ENCODE results near the gene CXADR. TPM values are rescaled to one million over a fixed set of nuclear protein-coding genes. Genes with fewer than 3 reads are reported as not detected.

The CXADR gene
- total RNA-seq, 1 experiment from 2014 or later, result 152 TPM

DNA sequence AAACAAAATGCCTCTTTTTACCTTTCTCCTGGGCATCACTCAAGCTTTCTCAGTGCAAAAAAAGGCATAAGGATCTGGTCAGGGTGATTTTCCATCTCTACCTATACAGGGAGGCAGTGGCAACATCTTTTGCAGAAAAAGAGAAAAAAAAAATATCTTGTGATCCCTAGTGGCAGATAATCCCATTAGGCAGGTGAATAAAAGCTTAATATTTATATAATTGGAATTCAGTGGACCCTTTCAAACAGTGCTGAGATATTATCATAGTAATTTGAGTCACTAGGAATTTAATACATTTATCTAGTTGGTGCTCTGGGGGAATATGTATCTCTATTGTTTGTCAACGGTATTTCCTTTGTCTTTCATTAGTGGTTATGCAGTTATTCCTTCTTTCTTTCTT lies 29.9 kb upstream of the CXADR start:
- Histone ChIP-seq H2BK5ac (ENCODE audit: insufficient read length, low read length) (no peak overlapping the region), H4K5ac (ENCODE audit: insufficient read length, low read depth, low read length) (no peak overlapping the region), H2BK15ac (ENCODE audit: low read depth, low read length) (no peak overlapping the region), H2AK5ac (ENCODE audit: insufficient read length, low read length) (no peak overlapping the region), H2BK20ac (ENCODE audit: low read depth, low read length, poor library complexity, severe bottlenecking) (no peak overlapping the region), H3K14ac (ENCODE audit: insufficient read depth, low read length) (no peak overlapping the region), H3K4ac (ENCODE audit: low read depth, low read length) (no peak overlapping the region), H4K20me1 (ENCODE audit: control insufficient read depth, insufficient read depth, insufficient read length) (no peaks in the 10 kb centered on the region), H4K91ac (ENCODE audit: insufficient read length, low read depth, low read length) (no peak overlapping the region), H2BK12ac (ENCODE audit: insufficient read length, low read depth, low read length) (no peak overlapping the region), H3K27me3 (ENCODE audit: insufficient read depth, low read length) (no peaks in the 10 kb centered on the region), H3K27ac (ENCODE audit: insufficient read length, low read depth, low read length) (no peak overlapping the region), H3K4me2 (ENCODE audit: insufficient read depth, insufficient read length, low read length) (no peak overlapping the region), H3K23me2 (ENCODE audit: insufficient read length, low read depth, low read length, poor library complexity, severe bottlenecking) (no peaks in the 10 kb centered on the region), H3K9me3 (ENCODE audit: control insufficient read depth, low read depth, low read length) (no peaks in the 10 kb centered on the region), H3K56ac (ENCODE audit: insufficient read length, low read depth, low read length) (no peak overlapping the region), H3K79me2 (ENCODE audit: insufficient read depth, low read length) (no peaks in the 10 kb centered on the region), H3K9ac (ENCODE audit: extremely low read depth, insufficient read length, low read length) (no peak overlapping the region), H2BK120ac (ENCODE audit: low read depth, low read length, poor library complexity, severe bottlenecking) (no peak overlapping the region), H3K79me1 (ENCODE audit: insufficient read depth, low read depth, low read length, poor library complexity, severe bottlenecking) (no peaks in the 10 kb centered on the region), H3T11ph (ENCODE audit: low read length) (no peak overlapping the region), H3K4me1 (ENCODE audit: insufficient read depth, low read length) (no peaks in the 10 kb centered on the region), H2AFZ (ENCODE audit: low read length) (no peak overlapping the region), H3K23ac (ENCODE audit: insufficient read length, low read depth, low read length) (no peak overlapping the region), H4K8ac (replicated peaks; ENCODE audit: insufficient read length, low read depth, low read length) (no peak overlapping the region), H3K18ac (ENCODE audit: insufficient read length, low read depth, low read length) (no peak overlapping the region)
- Mint-ChIP-seq H3K36me3 (ENCODE audit: insufficient read depth in 1 of 3, low read depth in 3 of 3) (no peaks in the 10 kb centered on the region; a peak in 1 of 7 replicates), H3K27ac (0 out of 7 replicates have a peak overlapping the region, but pooled peaks of 2 of the 3 experiments have one; percentile 21 to 67), H3K4me1 (no peaks in the 10 kb centered on the region), H3K4me3 (no peak overlapping the region), H3K27me3 (ENCODE audit: low read depth) (no peaks in the 10 kb centered on the region), H3K9me3 (no peaks in the 10 kb centered on the region; a peak in 2 of 5 replicates)
- no CpG with 5 or more reads among the region's 1 CpG for WGBS (ENCODE audit: extremely low coverage, insufficient read length, low lambda C conversion rate)
- no peak for DNase-seq
- TF ChIP-seq, protein P1, sequence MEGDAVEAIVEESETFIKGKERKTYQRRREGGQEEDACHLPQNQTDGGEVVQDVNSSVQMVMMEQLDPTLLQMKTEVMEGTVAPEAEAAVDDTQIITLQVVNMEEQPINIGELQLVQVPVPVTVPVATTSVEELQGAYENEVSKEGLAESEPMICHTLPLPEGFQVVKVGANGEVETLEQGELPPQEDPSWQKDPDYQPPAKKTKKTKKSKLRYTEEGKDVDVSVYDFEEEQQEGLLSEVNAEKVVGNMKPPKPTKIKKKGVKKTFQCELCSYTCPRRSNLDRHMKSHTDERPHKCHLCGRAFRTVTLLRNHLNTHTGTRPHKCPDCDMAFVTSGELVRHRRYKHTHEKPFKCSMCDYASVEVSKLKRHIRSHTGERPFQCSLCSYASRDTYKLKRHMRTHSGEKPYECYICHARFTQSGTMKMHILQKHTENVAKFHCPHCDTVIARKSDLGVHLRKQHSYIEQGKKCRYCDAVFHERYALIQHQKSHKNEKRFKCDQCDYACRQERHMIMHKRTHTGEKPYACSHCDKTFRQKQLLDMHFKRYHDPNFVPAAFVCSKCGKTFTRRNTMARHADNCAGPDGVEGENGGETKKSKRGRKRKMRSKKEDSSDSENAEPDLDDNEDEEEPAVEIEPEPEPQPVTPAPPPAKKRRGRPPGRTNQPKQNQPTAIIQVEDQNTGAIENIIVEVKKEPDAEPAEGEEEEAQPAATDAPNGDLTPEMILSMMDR (conservative IDR thresholded peaks at IDR 0.05), result no peak

Data from H9 (cell line).